Globus pallidus (tissue), 1 donor: ENCODE results near the gene ANK3.

Source experiments
- DNase-seq: peaks from one replicate; pipeline ENCODE4 v3.0.0-alpha.2; 2015; ENCODE audit warnings: low spot score

The ANK3 gene

GRCh38 chr10:60175441-60175971 is 214.2 kb downstream of the ANK3 start:
- no peak for DNase-seq

GRCh38 chr10:60172363-60172990 is 217.2 kb downstream of the ANK3 start:
- DNase-seq, result peak; percentile 60

- DNase-seq, result no peak
Observed at GRCh38 chr10:60171436-60172013, 218.2 kb downstream of the ANK3 start.

- DNase-seq, result no peak
Observed at GRCh38 chr10:60170250-60170649, 219.4 kb downstream of the ANK3 start.

- DNase-seq, result no peak
Observed at GRCh38 chr10:60169111-60169510, 220.6 kb downstream of the ANK3 start.

- no peak for DNase-seq
Observed at GRCh38 chr10:60167050-60167449, 222.6 kb downstream of the ANK3 start.

GRCh38 chr10:60163786-60164185 is 225.9 kb downstream of the ANK3 start:
- no peak for DNase-seq

GRCh38 chr10:60162631-60163030 is 227.0 kb downstream of the ANK3 start:
- no peak for DNase-seq

GRCh38 chr10:60155943-60156683 is 233.6 kb downstream of the ANK3 start:
- DNase-seq, result peak; percentile 82

- no peak for DNase-seq
Observed at GRCh38 chr10:60155099-60155877, 234.4 kb downstream of the ANK3 start.

GRCh38 chr10:60149003-60149402 is 240.7 kb downstream of the ANK3 start:
- DNase-seq, result no peak

- DNase-seq, result no peak
Observed at GRCh38 chr10:60148266-60148840, 241.3 kb downstream of the ANK3 start.

GRCh38 chr10:60147576-60148265 is 242.0 kb downstream of the ANK3 start:
- DNase-seq, result no peak

GRCh38 chr10:60147025-60147424 is 242.7 kb downstream of the ANK3 start:
- DNase-seq, result no peak

- no peak for DNase-seq
Observed at GRCh38 chr10:60144099-60144498, 245.6 kb downstream of the ANK3 start.

- no peak for DNase-seq
Observed at GRCh38 chr10:60142736-60143135, 246.9 kb downstream of the ANK3 start.

GRCh38 chr10:60141896-60142559 is 247.6 kb downstream of the ANK3 start:
- DNase-seq, result no peak

- no peak for DNase-seq
Observed at GRCh38 chr10:60140651-60141632, 248.7 kb downstream of the ANK3 start.

GRCh38 chr10:60139798-60140566 is 249.7 kb downstream of the ANK3 start:
- DNase-seq, result no peak
